Mucosa of descending colon (tissue), 3 donors: ENCODE measurements around the gene BPIFA1. TPM values are rescaled to one million over a fixed set of nuclear protein-coding genes. Genes with fewer than 3 reads are reported as not detected.

Source experiments
- ATAC-seq: fragments of 200-7000 bp; cut with Tn5 transposase; one replicate; pipeline ENCODE4 v1.9.1; 2020; ENCODE audit warnings: mild to moderate bottlenecking, moderate library complexity
- DNase-seq, 3 donors: peaks; one replicate each; pipeline ENCODE4 v3.0.0-alpha.2; 2020
- H3K36me3 ChIP-seq: fragments of 200-600 bp; one replicate; pipeline ENCODE4 v1.8.0; 2021; ENCODE audit warnings: low read depth, mild to moderate bottlenecking
- H3K4me1 ChIP-seq: fragments of 200-600 bp; one replicate; pipeline ENCODE4 v1.8.0; 2021; ENCODE audit warnings: low read depth, mild to moderate bottlenecking
- H3K4me3 ChIP-seq: fragments of 200-600 bp; one replicate; pipeline ENCODE4 v1.8.0; 2021; ENCODE audit warnings: mild to moderate bottlenecking
- H3K9me3 ChIP-seq: fragments of 200-600 bp; one replicate; pipeline ENCODE4 v1.8.0; 2021; ENCODE audit warnings: mild to moderate bottlenecking
- intact Hi-C, 2 donors: fragments of 100-400 bp; cut with DNase I in 1 of 2; cut with micrococcal nuclease in 1 of 2; formaldehyde crosslinking; loops; one replicate each; pipeline versions ENCODE4 v1.11.0 to v1.11.1; 2022; cut with DNase I, micrococcal nuclease
- total RNA-seq, 3 donors: library from RNA; stranded (reverse); fragmentation: NEBNext Ultra II Directional in 2 of 3; extraction: Animal tissue kit (Norgen Biotek cat#: 25700) in 2 of 3; gene quantifications; one replicate each; pipeline versions ENCODE4 v1.2.1 to v1.2.4, GENCODE V29; 2021 to 2023
- TF ChIP-seq, protein P1 (sequence below): fragments of 200-600 bp; IDR thresholded peaks from one replicate; pipeline ENCODE4 v1.8.0; 2022; ENCODE audit warnings: antibody characterized with exemption, mild to moderate bottlenecking
- donor health status: DM: no; HTN: no; CAD: no; lungs with moderate emphysema.
- donor health status: DM: no; HTN: no; CAD: no.
- donor health status: DM: no; HTN: yes; CAD: no.

Gene BPIFA1
- total RNA-seq, 3 donors from 2014 or later: not detected

DNA sequence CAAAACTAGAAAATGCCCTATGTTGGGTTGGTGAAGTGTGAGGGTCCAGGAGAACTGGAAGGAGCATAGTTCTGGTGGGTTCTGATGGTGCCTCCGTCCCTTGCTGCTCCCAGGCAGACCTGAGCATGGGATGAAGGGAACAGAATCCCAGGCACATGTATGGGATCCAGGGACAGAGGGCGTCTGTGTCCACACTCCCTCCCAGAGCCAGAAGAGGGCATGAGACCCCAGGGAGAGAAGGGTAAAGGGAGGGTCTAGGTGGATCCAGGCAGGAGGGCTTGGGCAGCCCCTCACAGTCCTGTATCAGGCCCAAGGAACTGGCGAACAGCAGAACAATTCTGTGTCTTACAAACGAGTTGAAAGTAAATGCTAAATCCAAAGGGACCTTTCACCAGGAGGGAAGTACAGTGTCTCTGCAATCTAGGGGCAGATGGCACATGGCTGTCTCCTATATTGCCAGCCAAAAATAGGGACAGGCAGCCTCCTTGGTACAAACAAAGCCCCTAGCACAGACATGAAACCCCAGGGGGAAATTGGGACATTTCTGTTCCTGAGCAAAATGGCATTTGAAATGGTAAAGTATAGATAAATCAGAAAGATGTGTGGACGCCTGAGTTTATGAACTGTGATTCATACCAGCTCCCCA is 2.5 kb upstream of the BPIFA1 start:
- Histone ChIP-seq H3K4me3 (no peak overlapping the region), H3K9me3 (no peaks in the 10 kb centered on the region), H3K36me3 (no peaks in the 10 kb centered on the region), H3K4me1 (no peaks in the 10 kb centered on the region)
- intact Hi-C loops: no loop called here
- DNase-seq: no peak
- TF ChIP-seq, protein P1, sequence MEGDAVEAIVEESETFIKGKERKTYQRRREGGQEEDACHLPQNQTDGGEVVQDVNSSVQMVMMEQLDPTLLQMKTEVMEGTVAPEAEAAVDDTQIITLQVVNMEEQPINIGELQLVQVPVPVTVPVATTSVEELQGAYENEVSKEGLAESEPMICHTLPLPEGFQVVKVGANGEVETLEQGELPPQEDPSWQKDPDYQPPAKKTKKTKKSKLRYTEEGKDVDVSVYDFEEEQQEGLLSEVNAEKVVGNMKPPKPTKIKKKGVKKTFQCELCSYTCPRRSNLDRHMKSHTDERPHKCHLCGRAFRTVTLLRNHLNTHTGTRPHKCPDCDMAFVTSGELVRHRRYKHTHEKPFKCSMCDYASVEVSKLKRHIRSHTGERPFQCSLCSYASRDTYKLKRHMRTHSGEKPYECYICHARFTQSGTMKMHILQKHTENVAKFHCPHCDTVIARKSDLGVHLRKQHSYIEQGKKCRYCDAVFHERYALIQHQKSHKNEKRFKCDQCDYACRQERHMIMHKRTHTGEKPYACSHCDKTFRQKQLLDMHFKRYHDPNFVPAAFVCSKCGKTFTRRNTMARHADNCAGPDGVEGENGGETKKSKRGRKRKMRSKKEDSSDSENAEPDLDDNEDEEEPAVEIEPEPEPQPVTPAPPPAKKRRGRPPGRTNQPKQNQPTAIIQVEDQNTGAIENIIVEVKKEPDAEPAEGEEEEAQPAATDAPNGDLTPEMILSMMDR: no peak
- no peak for ATAC-seq

DNA sequence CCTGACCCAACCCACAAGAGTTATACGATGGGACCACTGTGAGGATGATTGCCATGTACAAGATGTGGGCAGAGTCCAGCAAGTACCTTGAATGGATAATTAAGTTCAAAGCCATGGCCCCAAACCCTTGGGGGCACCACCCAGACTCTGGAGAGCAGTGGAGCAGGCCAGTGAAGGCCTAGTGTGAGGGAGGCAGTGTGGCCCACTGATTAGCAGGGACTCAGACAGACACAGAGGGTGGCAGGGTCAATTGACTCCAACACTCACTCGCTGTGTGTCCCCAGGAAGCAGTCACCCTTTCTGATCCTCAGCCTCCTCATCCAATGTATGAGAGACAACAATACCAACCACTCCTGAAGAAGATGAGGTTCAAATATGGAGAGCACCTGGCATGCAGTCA is 1.7 kb upstream of the BPIFA1 start:
- H3K9me3 ChIP-seq: no peaks in the 10 kb centered on the region
- no peaks in the 10 kb centered on the region for H3K4me1 ChIP-seq
- DNase-seq (no peak), ATAC-seq (no peak)
- TF ChIP-seq, protein P1: no peak
- H3K36me3 ChIP-seq: no peaks in the 10 kb centered on the region
- H3K4me3 ChIP-seq: no peak overlapping the region
- intact Hi-C loops: no loop called here

DNA sequence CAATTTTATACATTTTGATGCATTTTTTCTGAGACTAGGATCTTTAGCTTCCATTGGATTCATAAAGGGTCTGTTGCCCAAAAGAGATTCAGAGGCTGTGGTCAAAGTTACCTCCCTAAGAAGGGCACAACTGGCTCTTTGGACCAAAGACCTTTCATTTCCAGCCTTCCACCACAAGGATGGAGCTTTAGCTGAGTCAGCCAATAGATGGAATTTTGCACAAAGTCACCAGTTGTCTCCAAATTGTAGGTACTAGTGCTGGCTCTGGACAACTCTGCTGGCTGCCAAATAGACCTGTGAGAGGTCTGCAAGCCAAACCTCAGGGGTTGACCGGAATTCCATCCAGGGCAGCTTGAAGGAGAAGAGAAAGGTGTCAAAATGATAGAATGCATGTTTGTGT is 555 bp downstream of the BPIFA1 start:
- Histone ChIP-seq H3K36me3 (no peaks in the 10 kb centered on the region), H3K4me3 (no peak overlapping the region), H3K9me3 (no peaks in the 10 kb centered on the region), H3K4me1 (no peaks in the 10 kb centered on the region)
- no peak for ATAC-seq
- TF ChIP-seq, protein P1: no peak
- DNase-seq: no peak
- intact Hi-C loops: no loop called here

DNA sequence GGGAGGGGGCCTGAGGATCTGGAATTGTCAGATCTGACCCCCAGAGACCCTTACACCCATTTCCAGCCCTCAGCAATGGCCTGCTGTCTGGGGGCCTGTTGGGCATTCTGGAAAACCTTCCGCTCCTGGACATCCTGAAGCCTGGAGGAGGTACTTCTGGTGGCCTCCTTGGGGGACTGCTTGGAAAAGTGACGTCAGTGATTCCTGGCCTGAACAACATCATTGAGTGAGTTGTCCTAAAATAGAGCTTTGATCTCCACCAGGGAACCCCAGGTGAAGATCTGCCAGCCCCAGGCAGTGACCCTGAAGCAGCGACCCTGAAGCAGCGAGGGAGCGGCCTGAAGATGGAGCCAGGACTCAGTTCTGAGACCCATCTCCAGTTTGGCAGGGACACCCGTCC is 2.2 kb downstream of the BPIFA1 start:
- no peak for ATAC-seq
- H3K36me3 ChIP-seq: no peaks in the 10 kb centered on the region
- H3K4me1 ChIP-seq: no peaks in the 10 kb centered on the region
- H3K9me3 ChIP-seq: no peaks in the 10 kb centered on the region
- no peak overlapping the region for H3K4me3 ChIP-seq
- TF ChIP-seq, protein P1: no peak
- DNase-seq: no peak
- intact Hi-C loops: no loop called here

DNA sequence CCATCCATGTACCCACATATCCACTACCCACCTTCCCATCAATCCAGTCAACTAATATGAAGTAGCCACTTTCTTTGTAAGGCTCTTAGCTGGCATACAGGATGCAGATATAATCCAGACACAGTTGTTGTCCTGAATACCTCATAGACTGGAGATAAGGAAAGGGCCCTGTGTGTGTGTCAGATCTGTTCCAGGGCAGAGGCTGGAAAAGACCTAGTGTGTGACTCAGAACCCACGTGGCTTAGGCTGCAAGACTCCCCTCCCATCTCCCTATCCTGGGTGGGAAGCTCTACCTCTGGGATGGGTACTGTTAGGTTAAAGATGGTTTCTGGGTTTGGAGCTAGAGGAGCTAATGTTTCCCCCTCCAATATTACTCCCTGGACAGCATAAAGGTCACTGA is 3.6 kb downstream of the BPIFA1 start:
- ATAC-seq (no peak), DNase-seq (no peak)
- Histone ChIP-seq H3K36me3 (no peaks in the 10 kb centered on the region), H3K4me1 (no peaks in the 10 kb centered on the region), H3K4me3 (no peak overlapping the region), H3K9me3 (no peaks in the 10 kb centered on the region)
- intact Hi-C loops: no loop called here
- TF ChIP-seq, protein P1: no peak
